CD14-positive monocyte (primary cell): Measurements from ENCODE around the gene RSAD2. TPM values are rescaled to one million over a fixed set of nuclear protein-coding genes. Genes with fewer than 3 reads are reported as not detected.

Source experiments
- DNase-seq, 3 donors: peaks; one replicate each; pipeline ENCODE4 v3.0.0-alpha.2; 2011 to 2022
- H2AFZ ChIP-seq: 2 replicates; pipeline ENCODE4 v1.6.0; 2012; ENCODE audit warnings: mild to moderate bottlenecking, low read depth, low read length, inconsistent platforms; ENCODE audit not compliant: insufficient read depth, poor library complexity, severe bottlenecking
- H3K27ac ChIP-seq, 2 donors: 1 replicate in 1 of 2; 2 replicates in 1 of 2; pipeline ENCODE4 v1.5.1; 2012 to 2013; ENCODE audit warnings: low read length in 2 of 2, control low read depth in 1 of 2, inconsistent platforms in 1 of 2, low read depth in 1 of 2, mild to moderate bottlenecking in 1 of 2
- H3K27me3 ChIP-seq, 2 donors: one replicate each; pipeline versions ENCODE4 v1.6.0 to v1.6.1; 2011 to 2013; ENCODE audit warnings: low read length in 2 of 2; ENCODE audit not compliant: control insufficient read depth in 2 of 2, insufficient read depth in 2 of 2
- H3K36me3 ChIP-seq, 2 donors: replicated peaks in 1 of 2; 1 replicate in 1 of 2; 2 replicates in 1 of 2; pipeline versions ENCODE4 v1.5.1 to v1.6.1; 2012 to 2013; ENCODE audit warnings: low read length in 2 of 2, control low read depth in 1 of 2, inconsistent platforms in 1 of 2, mild to moderate bottlenecking in 1 of 2; ENCODE audit not compliant: insufficient read depth in 2 of 2, control insufficient read depth in 1 of 2
- H3K4me1 ChIP-seq, 2 donors: 1 replicate in 1 of 2; 2 replicates in 1 of 2; pipeline versions ENCODE4 v1.5.1 to v1.6.1; 2012 to 2013; ENCODE audit warnings: low read length in 2 of 2, control low read depth in 1 of 2, inconsistent platforms in 1 of 2, mild to moderate bottlenecking in 1 of 2, moderate library complexity in 1 of 2; ENCODE audit not compliant: insufficient read depth in 2 of 2, control insufficient read depth in 1 of 2
- H3K4me2 ChIP-seq: replicated peaks from 2 replicates; pipeline ENCODE3; 2012; ENCODE audit warnings: low read length, moderate library complexity, mild to moderate bottlenecking; ENCODE audit not compliant: poor library complexity, severe bottlenecking; ENCODE audit errors: extremely low read depth
- H3K4me3 ChIP-seq, 3 experiments: fragments of 200-600 bp in 1 of 3; sonication (generic) in 1 of 3; replicated peaks in 1 of 3; 1 replicate in 2 of 3; 2 replicates in 1 of 3; pipeline ENCODE4 v1.5.1; 2011 to 2013; ENCODE audit warnings: low read length in 3 of 3, mild to moderate bottlenecking in 3 of 3, control low read depth in 2 of 3, low read depth in 2 of 3, inconsistent platforms in 1 of 3, moderate library complexity in 1 of 3
- H3K79me2 ChIP-seq: 2 replicates; pipeline ENCODE4 v1.6.0; 2012; ENCODE audit warnings: mild to moderate bottlenecking, control low read depth, inconsistent platforms, low read length, moderate library complexity; ENCODE audit not compliant: insufficient read depth
- H3K9ac ChIP-seq: 2 replicates; pipeline ENCODE4 v1.6.0; 2017; ENCODE audit warnings: low read length, mild to moderate bottlenecking; ENCODE audit not compliant: insufficient read depth, poor library complexity, severe bottlenecking
- H3K9me3 ChIP-seq, 2 donors: replicated peaks in 1 of 2; 1 replicate in 1 of 2; 2 replicates in 1 of 2; pipeline versions ENCODE4 v1.5.1 to v1.6.1; 2012 to 2013; ENCODE audit warnings: low read length in 2 of 2, control low read depth in 1 of 2; ENCODE audit not compliant: control insufficient read depth in 1 of 2, insufficient read depth in 1 of 2
- H4K20me1 ChIP-seq: 2 replicates; pipeline ENCODE4 v1.6.0; 2012; ENCODE audit warnings: mild to moderate bottlenecking, low read length, control low read depth, moderate library complexity; ENCODE audit not compliant: insufficient read depth
- H3K27ac Mint-ChIP-seq, 7 donors: one replicate each; pipeline ENCODE4 v1.8.0; 2020; ENCODE audit warnings: mild to moderate bottlenecking in 7 of 7, mixed read lengths in 7 of 7, moderate library complexity in 6 of 7, inconsistent platforms in 2 of 7
- H3K27me3 Mint-ChIP-seq, 3 donors: one replicate each; pipeline ENCODE4 v1.8.0; 2021 to 2022; ENCODE audit warnings: low read depth in 3 of 3, mild to moderate bottlenecking in 3 of 3, mixed read lengths in 3 of 3, moderate library complexity in 3 of 3, inconsistent platforms in 1 of 3
- H3K36me3 Mint-ChIP-seq, 2 donors: one replicate each; pipeline ENCODE4 v1.8.0; 2020; ENCODE audit warnings: mixed read lengths in 2 of 2, inconsistent platforms in 1 of 2, mild to moderate bottlenecking in 1 of 2
- H3K4me1 Mint-ChIP-seq: one replicate; pipeline ENCODE4 v1.8.0; 2020; ENCODE audit warnings: mild to moderate bottlenecking, mixed read lengths
- H3K4me3 Mint-ChIP-seq, 2 donors: one replicate each; pipeline ENCODE4 v1.8.0; 2020; ENCODE audit warnings: mild to moderate bottlenecking in 2 of 2, mixed read lengths in 2 of 2, moderate library complexity in 1 of 2
- H3K9me3 Mint-ChIP-seq, 7 donors: one replicate each; pipeline ENCODE4 v1.8.0; 2020 to 2022; ENCODE audit warnings: mixed read lengths in 7 of 7, mild to moderate bottlenecking in 6 of 7, moderate library complexity in 6 of 7, inconsistent platforms in 2 of 7
- WGBS: methylation state at CpG from one replicate; pipeline ENCODE4 v1.1.5; 2013; ENCODE audit warnings: missing lambda C conversion rate; ENCODE audit not compliant: insufficient coverage; 5-methylcytosine and 5-hydroxymethylcytosine counted together
- intact Hi-C, 2 donors: fragments of 100-400 bp; cut with micrococcal nuclease; formaldehyde crosslinking; loops; one replicate each; pipeline versions ENCODE4 v1.15.0 to v1.15.1; 2023
- polyA plus RNA-seq, 3 donors: library from polyadenylated mRNA; depleted of rRNA in 1 of 3; unstranded in 2 of 3; stranded (reverse) in 1 of 3; fragments of 300-500 nt in 2 of 3; fragments of >200 nt in 1 of 3; fragmentation: Illumina TruSeq in 2 of 3; gene quantifications; 1 replicate in 2 of 3; 2 replicates in 1 of 3; pipeline ENCODE4 v1.2.3, GENCODE V29; 2012 to 2021
- TF ChIP-seq, protein P1 (sequence below): fragments of 200-600 bp; IDR thresholded peaks from one replicate; pipeline ENCODE4 v1.8.0; 2022; ENCODE audit warnings: antibody characterized with exemption, mild to moderate bottlenecking

The RSAD2 gene
- polyA plus RNA-seq, 3 donors = 6.0 to 12.6 (median 10.3) TPM

DNA sequence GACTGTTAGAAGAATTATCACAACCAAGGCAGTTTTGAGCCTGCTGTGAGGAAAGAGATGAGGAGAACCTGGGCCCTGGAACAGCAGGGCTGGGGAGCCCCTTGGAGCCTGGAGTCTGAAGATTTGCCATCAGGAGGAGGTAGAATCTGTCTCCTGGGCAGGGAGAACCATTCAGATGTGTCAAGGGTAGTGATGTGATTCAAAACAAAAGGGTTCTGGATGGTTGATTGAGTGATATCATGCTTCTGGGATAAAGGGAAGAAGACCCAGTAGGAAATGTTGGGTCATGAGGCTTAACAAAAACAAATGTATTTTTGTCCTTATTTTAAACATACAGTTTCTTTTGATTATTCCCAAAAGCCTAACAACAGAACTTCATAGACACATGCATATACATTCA lies 68.2 kb downstream of the RSAD2 start:
- no peaks in the 10 kb centered on the region for H3K79me2 ChIP-seq
- DNase-seq = no peak
- peaks cover 0 to 5% of the 10 kb centered on the region in 2 donors for H3K36me3 ChIP-seq
- Mint-ChIP-seq H3K4me3 (no peak overlapping the region), H3K36me3 (peaks cover 25 to 32% of the 10 kb centered on the region in 2 donors), H3K27me3 (no peaks in the 10 kb centered on the region), H3K9me3 (peaks cover 0 to 1% (median 0%) of the 10 kb centered on the region in 7 donors), H3K27ac (no peak overlapping the region), H3K4me1 (peaks cover 23% of the 10 kb centered on the region)
- no peaks in the 10 kb centered on the region for H3K9me3 ChIP-seq
- H3K9ac ChIP-seq = no peak overlapping the region
- no peak overlapping the region for H3K27ac ChIP-seq
- no peak overlapping the region for H3K4me3 ChIP-seq
- intact Hi-C loops = no loop called here
- H4K20me1 ChIP-seq = no peaks in the 10 kb centered on the region
- H3K27me3 ChIP-seq = no peaks in the 10 kb centered on the region
- H3K4me2 ChIP-seq = no peak overlapping the region
- TF ChIP-seq, protein P1, sequence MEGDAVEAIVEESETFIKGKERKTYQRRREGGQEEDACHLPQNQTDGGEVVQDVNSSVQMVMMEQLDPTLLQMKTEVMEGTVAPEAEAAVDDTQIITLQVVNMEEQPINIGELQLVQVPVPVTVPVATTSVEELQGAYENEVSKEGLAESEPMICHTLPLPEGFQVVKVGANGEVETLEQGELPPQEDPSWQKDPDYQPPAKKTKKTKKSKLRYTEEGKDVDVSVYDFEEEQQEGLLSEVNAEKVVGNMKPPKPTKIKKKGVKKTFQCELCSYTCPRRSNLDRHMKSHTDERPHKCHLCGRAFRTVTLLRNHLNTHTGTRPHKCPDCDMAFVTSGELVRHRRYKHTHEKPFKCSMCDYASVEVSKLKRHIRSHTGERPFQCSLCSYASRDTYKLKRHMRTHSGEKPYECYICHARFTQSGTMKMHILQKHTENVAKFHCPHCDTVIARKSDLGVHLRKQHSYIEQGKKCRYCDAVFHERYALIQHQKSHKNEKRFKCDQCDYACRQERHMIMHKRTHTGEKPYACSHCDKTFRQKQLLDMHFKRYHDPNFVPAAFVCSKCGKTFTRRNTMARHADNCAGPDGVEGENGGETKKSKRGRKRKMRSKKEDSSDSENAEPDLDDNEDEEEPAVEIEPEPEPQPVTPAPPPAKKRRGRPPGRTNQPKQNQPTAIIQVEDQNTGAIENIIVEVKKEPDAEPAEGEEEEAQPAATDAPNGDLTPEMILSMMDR = no peak
- H3K4me1 ChIP-seq = peaks cover 12 to 14% of the 10 kb centered on the region in 2 donors
- H2AFZ ChIP-seq = peak overlapping the region; percentile 64

- no peaks in the 10 kb centered on the region for H4K20me1 ChIP-seq
- no peaks in the 10 kb centered on the region for H3K9me3 ChIP-seq
- peaks cover 20 to 25% of the 10 kb centered on the region in 2 donors for H3K36me3 Mint-ChIP-seq
- no CpG with 5 or more reads among the region's 2 CpGs for WGBS
- no peak overlapping the region for H3K4me3 ChIP-seq
- H3K4me3 Mint-ChIP-seq = no peak overlapping the region
- peaks cover 23% of the 10 kb centered on the region for H3K4me1 Mint-ChIP-seq
- no peak overlapping the region for H3K27ac ChIP-seq
- no peaks in the 10 kb centered on the region for H3K27me3 ChIP-seq
- peaks cover 0 to under 1% (median 0%) of the 10 kb centered on the region in 7 donors for H3K9me3 Mint-ChIP-seq
- TF ChIP-seq, protein P1 = no peak
- intact Hi-C loops = no loop called here
- peaks cover 12 to 14% of the 10 kb centered on the region in 2 donors for H3K4me1 ChIP-seq
- H3K79me2 ChIP-seq = no peaks in the 10 kb centered on the region
- no peak overlapping the region for H3K27ac Mint-ChIP-seq
- no peak overlapping the region for H2AFZ ChIP-seq
- H3K4me2 ChIP-seq = no peak overlapping the region
- DNase-seq = peak in 1 of 3 donors; percentile 16
- H3K27me3 Mint-ChIP-seq = no peaks in the 10 kb centered on the region
- H3K9ac ChIP-seq = no peak overlapping the region
- no peaks in the 10 kb centered on the region for H3K36me3 ChIP-seq
Observed at GRCh38 chr2:6946722-6947121, 69.1 kb downstream of the RSAD2 start.

Other genes starting within 250 kb of the RSAD2 start
- gene CMPK2, start 11.9 kb upstream of the RSAD2 start, polyA plus RNA-seq = 10 to 100 TPM; 12.6 to 18.1 (median 17.0) TPM
- under 1 TPM; 0.30 to 0.68 (median 0.48) TPM for gene RNF144A, start 39.6 kb downstream of the RSAD2 start, polyA plus RNA-seq